NT2/D1 (cell line): Measurements from ENCODE around the gene MVD.
"Not testable (repeated sequence)": the region's sequence is repeated elsewhere in the genome, so short reads cannot be mapped to it uniquely, and the experiment has no call there.

ENCODE experiments used
- DNase-seq: peaks from one replicate; pipeline ENCODE4 v3.0.0-alpha.2; 2011; ENCODE audit warnings: low read depth, low spot score
- H3K27me3 ChIP-seq: 2 replicates; pipeline ENCODE4 v1.6.0; 2011; ENCODE audit warnings: mild to moderate bottlenecking; ENCODE audit not compliant: insufficient read length, insufficient read depth
- H3K36me3 ChIP-seq: 2 replicates; pipeline ENCODE4 v1.6.1; 2011; ENCODE audit warnings: mild to moderate bottlenecking, low read length, mixed read lengths; ENCODE audit not compliant: insufficient read depth, insufficient read length
- H3K4me1 ChIP-seq: 2 replicates; pipeline ENCODE4 v1.5.1; 2011; ENCODE audit not compliant: insufficient read depth, insufficient read length
- H3K4me3 ChIP-seq: 2 replicates; pipeline ENCODE4 v1.5.1; 2011; ENCODE audit warnings: low read depth; ENCODE audit not compliant: insufficient read length
- H3K9ac ChIP-seq: 2 replicates; pipeline ENCODE4 v1.6.0; 2011; ENCODE audit warnings: low read depth; ENCODE audit not compliant: insufficient read length
- H3K9me3 ChIP-seq: 2 replicates; pipeline ENCODE4 v1.5.1; 2011; ENCODE audit warnings: mild to moderate bottlenecking, low read length; ENCODE audit not compliant: insufficient read depth
- SUZ12 ChIP-seq: IDR thresholded peaks from 2 replicates; pipeline ENCODE4 v1.6.1; 2011; ENCODE audit not compliant: insufficient read length, insufficient read depth; ENCODE audit errors: extremely low read depth
- YY1 ChIP-seq: IDR thresholded peaks from 2 replicates; pipeline ENCODE4 v1.6.1; 2011; ENCODE audit not compliant: insufficient read length, insufficient read depth
- ZNF274 ChIP-seq: IDR thresholded peaks from 2 replicates; pipeline ENCODE4 v1.6.1; 2011; ENCODE audit warnings: mild to moderate bottlenecking, low read depth, low read length

MVD gene

GRCh38 chr16:88610909-88611812 lies 51.7 kb downstream of the MVD start:
- no peak for DNase-seq
- Histone ChIP-seq H3K9ac (no peak overlapping the region), H3K4me3 (no peak overlapping the region), H3K36me3 (peaks cover 92% of the 10 kb centered on the region), H3K9me3 (no peaks in the 10 kb centered on the region), H3K27me3 (no peaks in the 10 kb centered on the region), H3K4me1 (peaks cover 4% of the 10 kb centered on the region)
- TF ChIP-seq ZNF274 (no peak), SUZ12 (no peak), YY1 (no peak)

DNA sequence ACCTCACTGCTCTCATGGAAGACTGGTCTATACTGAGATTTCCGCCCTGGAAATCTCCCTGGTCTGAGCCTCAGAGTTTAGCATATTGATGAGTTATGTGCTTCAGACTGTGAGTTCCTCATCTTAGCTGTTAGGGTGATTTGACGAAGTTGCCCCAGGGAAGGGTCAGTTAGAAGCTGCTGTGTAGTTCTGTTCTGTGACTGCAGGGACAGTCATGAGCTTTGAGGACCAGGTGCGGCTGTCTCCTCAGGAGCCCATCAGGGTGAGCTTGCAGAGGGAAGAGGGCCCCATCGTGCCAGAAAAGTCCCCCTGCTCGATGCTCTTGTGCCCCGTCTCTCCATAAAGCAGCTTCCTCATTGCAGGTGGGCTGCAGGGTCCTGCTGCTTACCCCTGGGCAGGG lies 52.8 kb downstream of the MVD start:
- Histone ChIP-seq H3K27me3 (no peaks in the 10 kb centered on the region), H3K9ac (no peak overlapping the region), H3K4me3 (no peak overlapping the region), H3K9me3 (no peaks in the 10 kb centered on the region), H3K36me3 (peaks cover 94% of the 10 kb centered on the region), H3K4me1 (peaks cover 4% of the 10 kb centered on the region)
- TF ChIP-seq ZNF274: no peak
- no peak for TF ChIP-seq SUZ12
- TF ChIP-seq YY1: no peak
- DNase-seq: no peak

GRCh38 chr16:88609426-88609825 lies 53.5 kb downstream of the MVD start:
- not testable (repeated sequence) for DNase-seq, H3K9ac ChIP-seq, H3K9me3 ChIP-seq, H3K4me1 ChIP-seq, H3K4me3 ChIP-seq, H3K27me3 ChIP-seq
- peaks cover 94% of the 10 kb centered on the region for H3K36me3 ChIP-seq

DNA sequence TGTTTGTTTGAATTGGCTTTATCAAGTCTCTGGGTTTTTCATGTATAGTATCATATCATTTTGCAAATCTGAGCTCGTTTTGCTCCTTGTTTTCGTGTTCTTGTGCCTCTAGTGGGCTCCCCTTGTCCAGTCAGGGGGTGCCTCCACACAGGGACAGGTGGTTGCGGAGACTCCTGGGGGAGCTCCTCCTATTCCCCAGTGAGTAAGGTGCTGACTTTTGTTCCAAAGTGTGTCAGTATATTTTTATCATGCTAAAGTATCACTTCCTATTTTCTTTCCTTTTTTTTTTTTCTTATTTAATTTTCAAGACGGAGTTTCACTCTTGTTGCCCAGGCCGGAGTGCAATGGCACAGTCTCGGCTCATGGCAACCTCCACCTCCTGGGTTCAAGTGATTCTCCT lies 54.8 kb downstream of the MVD start:
- Histone ChIP-seq H3K27me3 (no peaks in the 10 kb centered on the region), H3K4me3 (no peak overlapping the region)
- DNase-seq: no peak

DNA sequence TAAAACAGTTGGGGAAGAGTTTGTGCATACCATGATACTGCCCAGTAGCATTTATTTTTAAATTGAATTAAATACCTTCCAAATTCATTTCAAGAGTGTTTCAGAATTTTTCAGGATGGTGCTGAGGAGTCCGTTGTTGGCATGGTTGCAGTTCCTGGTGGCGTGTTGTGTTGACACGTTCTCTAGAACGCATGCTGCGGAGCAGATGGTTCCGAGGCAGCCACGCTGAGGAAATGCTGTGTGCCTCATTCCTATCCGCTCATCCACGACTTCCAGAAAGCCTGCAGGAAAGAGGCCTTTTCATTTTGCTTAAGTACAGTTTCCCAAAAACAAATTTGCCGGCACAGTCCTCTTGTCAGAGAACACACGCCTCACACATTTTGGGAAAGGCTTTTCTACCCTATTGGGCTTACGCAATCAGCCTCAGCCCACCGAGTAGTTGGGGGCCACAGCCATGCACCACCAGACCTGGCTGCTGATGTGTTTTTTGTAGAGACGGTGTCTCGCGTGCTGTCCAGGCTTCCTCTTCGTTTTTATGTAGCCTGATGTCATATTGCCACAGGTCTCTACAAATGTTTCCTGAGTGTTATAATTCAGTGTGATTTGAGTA lies 56.6 kb downstream of the MVD start:
- Histone ChIP-seq H3K4me1 (no peaks in the 10 kb centered on the region), H3K27me3 (no peaks in the 10 kb centered on the region), H3K4me3 (no peak overlapping the region), H3K9me3 (no peaks in the 10 kb centered on the region), H3K9ac (no peak overlapping the region), H3K36me3 (peaks cover 90% of the 10 kb centered on the region)
- DNase-seq: no peak
- no peak for TF ChIP-seq ZNF274
- TF ChIP-seq YY1: no peak
- no peak for TF ChIP-seq SUZ12

More for the DNA sequence above, 54.8 kb downstream of the MVD start:
- Histone ChIP-seq H3K9ac (no peak overlapping the region), H3K36me3 (peaks cover 93% of the 10 kb centered on the region), H3K9me3 (no peaks in the 10 kb centered on the region), H3K4me1 (no peaks in the 10 kb centered on the region)
- TF ChIP-seq SUZ12 (no peak), ZNF274 (no peak)

DNA sequence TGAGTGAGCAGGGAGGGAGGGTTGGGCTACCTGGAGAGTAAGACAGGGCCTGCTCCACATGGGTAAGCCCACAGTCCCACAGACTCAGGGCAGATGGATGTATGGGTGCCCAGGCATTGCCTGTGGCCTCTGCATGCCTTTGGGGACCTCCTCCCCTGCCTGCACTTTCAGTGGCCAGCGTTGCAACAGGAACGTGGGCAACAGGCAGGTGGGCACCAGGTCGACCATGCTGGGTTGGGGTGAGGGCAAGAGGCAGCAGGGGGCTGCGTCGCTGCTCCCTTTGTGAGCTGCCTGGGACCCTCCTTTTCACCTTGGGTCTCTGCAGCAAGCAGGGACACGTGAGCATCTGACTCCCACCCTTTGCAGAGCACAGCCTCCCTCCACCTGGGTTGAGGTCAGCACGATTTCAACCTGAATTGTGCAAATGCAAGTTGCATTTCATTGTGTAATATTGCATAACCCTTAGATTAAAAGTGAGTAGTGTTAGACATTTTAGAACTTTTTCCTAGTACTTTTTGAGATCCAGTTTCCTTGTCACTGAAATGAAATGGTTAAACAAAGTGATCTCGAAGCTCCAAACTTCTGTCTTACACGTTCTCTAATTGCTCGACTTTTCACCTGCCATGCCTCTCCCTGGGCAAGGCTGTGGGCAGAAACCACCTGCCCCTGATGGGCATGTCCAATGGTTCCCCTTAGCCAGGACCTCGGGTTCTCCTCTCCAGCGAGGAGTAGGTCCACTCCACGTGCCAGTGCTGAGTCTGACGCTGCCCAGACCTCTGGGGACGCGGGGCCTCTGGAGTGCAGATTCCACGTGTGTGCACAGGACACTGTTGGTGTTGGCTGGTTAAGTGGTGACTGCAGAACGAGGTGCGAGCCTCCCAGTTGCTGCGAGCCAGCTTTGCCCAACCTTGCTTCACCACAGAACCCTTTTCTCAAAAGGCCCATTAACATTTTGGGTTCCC lies 57.4 kb downstream of the MVD start:
- Histone ChIP-seq H3K4me3 (no peak overlapping the region), H3K36me3 (peaks cover 90% of the 10 kb centered on the region), H3K9me3 (no peaks in the 10 kb centered on the region), H3K27me3 (no peaks in the 10 kb centered on the region), H3K9ac (no peak overlapping the region), H3K4me1 (no peaks in the 10 kb centered on the region)
- TF ChIP-seq ZNF274 (no peak), SUZ12 (no peak), YY1 (no peak)
- DNase-seq: no peak

DNA sequence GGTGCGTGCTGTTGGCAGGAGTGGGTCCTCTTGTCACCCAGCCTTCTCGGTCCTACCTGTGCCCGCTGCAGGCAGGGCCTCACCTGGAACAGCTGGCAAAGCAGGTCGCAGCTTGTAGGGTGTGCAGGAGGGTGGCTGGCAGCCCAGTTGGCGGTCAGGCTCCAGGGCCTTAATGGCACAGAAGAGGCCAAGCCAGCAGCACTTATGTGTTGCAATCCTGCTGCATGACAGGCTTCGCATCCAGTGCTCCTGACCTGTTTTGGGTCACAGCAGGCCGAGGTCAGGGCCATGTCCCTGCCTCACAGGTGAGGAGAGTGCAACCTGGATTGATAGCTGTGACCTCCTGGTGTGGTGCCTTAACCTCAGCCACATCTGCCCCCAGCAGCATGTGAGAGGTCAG lies 60.8 kb downstream of the MVD start:
- Histone ChIP-seq H3K9me3 (no peaks in the 10 kb centered on the region), H3K9ac (no peak overlapping the region), H3K27me3 (no peaks in the 10 kb centered on the region), H3K4me1 (peaks cover 2% of the 10 kb centered on the region), H3K36me3 (peaks cover 87% of the 10 kb centered on the region), H3K4me3 (no peak overlapping the region)
- DNase-seq: no peak
- TF ChIP-seq SUZ12: no peak
- no peak for TF ChIP-seq ZNF274
